GM21360 (cell line): Measurements from ENCODE around the gene TEAD1.

Source experiments
- ATAC-seq: cut with Tn5 transposase; IDR thresholded peaks from one replicate; pipeline ENCODE4 v1.9.1; 2021; ENCODE audit warnings: mild to moderate bottlenecking, moderate library complexity; ENCODE audit not compliant: unreplicated experiment

TEAD1 gene

DNA sequence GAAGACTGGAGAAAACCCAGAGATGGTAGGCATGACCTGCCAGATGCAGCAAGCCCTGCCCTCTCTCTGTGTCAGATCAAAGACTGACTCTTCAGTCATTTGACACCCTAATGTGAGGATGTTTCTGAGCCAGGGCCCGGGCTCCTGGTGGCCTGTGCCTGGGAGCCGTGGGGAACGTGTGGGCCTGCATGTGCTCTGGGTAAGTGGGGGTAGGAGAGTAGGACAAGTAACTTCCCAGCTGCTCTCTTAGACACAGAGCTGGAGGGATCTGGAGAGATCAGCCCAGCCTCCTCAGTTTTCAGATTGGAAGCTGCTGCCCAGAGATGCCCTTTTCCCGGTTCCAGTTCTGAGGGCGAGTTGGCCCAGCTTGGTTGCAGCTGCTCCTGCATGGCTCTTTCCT is 110.8 kb downstream of the TEAD1 start:
- no peak for ATAC-seq

DNA sequence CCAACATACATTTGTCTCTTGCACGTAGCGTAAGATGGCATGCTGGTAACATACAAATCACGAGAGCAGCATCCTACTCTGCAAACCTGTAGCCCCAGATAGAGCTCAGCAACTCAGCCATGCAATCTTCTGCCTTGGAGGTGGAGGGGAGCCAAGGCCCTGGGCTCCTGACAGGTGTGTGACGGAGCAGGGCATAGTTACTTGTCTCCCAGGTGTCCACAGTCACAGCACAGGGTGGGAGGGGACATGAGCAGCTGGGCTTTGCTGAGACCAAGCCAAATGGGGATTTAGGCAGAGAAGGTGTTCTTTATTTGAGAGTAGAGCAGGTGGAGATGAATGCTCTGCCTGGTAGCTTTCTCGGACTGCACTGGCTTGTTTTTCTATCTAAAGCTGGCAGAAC is 111.7 kb downstream of the TEAD1 start:
- no peak for ATAC-seq

DNA sequence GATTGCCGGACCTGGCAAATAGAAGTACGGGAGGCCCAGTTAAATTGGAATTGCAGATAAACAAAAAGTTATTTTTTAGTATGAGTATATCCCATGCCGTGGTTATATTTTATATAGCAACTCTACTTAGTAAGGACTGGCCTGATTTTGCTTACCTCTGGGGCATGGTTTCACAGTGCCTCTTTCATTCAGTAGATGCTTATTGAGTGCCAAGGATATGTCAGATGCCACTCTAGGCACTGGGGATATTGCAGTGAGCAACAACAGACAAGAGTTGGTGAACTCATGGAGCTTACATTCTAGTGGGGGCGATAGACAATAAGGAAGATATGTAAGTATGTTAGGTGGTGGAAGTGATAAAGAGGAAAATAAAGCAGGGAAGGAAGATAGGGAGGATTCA is 112.2 kb downstream of the TEAD1 start:
- ATAC-seq, result no peak

DNA sequence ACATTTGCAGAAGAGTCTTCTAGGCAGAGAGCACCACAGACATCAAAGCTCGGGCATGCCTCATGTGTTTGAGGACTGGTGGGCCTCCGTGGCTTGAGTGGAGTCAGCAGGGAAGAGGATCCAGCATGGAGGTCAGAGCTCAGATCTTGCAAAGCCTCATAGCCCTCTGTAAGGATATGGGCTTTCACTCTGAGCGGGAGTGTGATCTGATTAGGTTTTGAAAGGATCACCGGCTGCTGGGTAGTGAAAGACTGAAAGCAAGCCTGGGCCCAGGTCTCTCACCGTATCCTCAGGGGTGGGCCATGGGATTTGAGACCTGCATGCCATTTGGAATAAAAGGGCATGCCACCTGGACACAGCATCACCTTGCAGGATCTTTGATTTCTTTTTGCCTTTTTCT is 112.7 kb downstream of the TEAD1 start:
- ATAC-seq, result no peak

DNA sequence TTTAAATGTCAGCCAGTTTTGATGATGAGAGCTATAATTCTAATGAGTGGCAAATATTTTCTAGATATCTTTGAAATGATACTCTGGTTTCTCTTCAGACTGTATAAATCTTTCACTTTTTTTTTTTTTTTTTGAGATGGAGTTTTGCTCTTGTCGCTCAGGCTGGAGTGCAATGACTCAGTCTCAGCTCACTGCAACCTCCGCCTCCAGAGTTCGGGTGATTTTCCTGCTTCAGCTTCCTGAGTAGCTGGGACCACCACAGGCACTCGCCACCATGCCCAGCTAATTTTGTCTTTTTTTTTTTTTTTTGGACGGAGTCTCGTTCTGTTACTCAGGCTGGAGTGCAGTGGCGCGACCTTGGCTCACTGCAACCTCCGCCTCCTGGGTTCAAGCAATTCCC is 113.6 kb downstream of the TEAD1 start:
- no peak for ATAC-seq

DNA sequence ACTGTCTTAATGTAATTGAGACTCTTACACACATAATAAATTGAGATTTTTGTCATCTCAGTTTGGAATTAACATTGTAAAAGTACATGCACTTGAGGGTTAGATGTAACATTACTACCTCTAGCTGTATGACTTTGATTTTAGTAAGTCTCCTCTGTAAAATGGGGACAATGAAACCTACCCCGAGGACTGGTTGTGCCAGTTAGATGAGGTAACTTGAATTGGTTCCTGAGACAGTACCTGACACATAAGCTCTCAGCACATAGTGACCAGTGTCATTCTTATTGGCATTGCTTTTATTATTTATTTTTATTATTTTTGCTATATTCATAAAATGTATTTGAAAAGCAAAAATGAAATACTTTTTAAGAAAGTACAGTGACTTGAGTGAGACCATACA is 114.8 kb downstream of the TEAD1 start:
- no peak for ATAC-seq

DNA sequence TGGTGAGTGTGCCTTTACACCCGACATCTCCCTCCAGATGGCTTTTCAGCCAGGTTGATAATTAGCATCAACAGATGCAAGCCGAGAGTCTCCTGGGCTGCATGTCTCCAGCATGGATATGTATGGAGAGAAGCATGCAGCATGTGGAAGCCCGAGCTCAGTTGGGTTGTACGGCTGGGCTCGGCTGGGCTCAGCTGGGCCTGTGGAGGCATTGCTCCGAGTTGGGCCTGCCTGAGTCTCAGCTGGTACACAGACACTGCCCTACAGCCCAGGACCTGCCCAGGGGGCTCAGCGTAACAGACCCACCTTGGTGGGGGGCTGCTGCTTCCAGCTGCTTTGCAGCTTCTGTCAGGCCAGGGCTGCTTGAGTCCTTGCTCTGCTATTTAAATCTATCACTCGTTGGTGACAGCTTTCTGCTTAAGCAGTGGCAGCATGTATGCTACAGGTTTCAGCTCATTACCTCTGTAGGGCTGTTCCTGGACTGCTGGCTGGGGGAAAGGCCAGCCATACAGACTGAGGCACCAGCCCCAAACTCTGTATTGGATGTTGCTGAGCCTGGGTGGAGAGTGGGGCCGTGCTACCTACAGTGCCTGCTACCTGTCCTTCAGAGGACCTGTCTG is 115.5 kb downstream of the TEAD1 start:
- ATAC-seq, result no peak

DNA sequence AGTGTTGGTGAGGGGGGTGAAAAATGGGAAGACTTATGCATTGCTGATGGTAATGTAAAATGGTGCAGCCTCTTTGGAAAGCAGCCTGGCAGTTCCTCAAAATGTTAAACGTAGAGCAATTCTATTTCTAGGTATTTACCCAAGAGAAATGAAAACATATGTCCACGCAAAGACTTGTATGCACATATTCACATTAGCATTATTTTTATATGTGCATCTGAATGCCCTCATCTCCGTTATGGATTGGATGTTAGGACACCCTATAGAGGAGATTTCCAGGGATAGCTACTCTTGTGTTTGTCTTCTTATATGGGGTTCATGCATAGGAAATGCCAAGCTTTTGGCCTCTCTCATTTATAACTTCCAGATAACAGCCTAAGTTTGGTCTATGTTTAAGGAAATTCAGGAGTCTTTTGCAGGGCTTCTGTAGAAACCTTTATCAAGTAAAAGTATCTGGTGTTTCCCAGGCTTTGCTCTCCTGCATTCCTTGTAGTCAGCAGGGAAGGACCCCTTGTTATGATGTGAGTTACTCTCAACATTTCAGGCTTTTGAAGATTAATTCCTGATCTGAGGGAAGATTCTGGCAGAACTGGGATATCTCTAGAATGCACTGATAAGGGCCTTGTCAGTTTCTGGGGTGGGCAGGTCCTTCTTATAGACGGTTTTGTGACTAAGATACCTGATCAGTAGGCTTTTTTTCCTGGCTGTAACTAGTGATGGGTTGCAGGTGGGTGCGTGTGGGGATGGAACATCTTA is 116.8 kb downstream of the TEAD1 start:
- no peak for ATAC-seq

DNA sequence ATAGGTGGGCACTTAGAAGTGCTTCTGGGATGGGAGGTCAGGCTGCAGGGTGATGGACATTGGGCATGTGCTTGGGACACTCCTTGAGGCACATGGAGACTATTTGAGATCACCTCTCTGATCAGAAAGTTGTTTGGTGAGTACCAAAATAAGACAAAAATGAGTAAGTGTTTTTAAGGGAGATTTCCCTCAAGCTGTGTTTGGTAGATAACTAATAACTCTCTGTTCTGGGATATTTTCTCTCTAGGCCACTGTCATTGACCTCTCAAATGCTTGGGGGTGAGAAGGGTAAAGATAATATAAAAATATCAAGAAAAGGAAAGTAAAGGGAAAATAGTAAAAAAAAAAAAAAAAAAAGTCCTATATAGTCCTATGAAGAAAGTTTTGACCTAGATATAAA is 117.8 kb downstream of the TEAD1 start:
- ATAC-seq, result no peak

DNA sequence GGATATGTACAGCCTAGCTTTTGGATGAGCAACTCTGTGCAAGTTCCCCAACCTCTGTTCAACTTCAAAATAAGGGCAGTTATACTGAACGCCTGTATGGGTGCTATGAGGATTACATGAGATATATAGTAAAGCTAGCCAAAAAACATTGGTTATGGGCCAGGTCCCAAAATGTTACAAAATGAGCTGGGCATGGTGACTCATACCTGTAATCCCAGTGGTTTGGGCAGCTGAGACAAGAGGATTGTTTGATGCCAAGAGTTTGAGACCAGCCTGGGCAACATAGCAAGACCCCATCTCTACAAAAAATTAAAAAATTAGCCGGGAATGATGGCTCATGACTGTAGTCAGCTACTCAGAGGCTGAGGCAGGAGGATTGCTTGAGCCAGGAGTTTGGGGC is 118.4 kb downstream of the TEAD1 start:
- ATAC-seq, result no peak

DNA sequence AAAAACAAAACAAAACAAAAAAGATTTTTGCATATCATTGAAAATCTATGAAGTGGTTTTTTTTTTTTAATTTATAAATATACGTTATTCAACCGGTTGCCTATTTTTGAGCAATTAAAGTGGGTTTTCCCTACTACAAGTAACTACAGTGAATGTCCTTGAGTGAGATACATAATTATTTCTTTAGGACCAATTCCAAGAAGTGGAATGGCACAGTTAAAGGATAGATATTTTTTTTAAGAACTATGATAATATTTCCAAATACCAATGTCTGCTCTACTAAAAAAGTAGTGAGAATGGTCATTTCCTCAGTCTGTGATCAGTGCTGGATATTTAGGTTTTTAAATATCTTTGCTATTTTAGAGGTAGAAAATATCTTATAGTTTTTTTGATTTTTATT is 118.8 kb downstream of the TEAD1 start:
- ATAC-seq, result no peak

DNA sequence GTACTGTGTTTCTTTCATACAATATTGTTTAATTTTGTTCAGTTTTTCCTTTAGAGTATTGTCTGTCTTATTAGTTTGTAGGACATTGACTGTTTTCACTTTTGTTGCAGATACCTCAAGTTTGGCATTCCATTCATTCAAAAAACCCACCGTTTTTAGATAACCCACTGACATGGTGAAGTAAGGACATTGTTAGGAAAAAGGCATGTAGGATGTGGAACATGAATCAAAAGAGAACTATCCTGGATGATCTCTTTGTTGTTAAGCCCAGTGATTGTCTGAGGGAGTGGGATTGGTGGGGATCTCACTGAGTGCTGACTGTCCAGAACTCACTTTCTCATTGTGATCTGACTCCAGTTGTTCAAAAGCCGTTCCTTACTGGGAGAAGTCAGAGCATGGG is 119.3 kb downstream of the TEAD1 start:
- no peak for ATAC-seq

DNA sequence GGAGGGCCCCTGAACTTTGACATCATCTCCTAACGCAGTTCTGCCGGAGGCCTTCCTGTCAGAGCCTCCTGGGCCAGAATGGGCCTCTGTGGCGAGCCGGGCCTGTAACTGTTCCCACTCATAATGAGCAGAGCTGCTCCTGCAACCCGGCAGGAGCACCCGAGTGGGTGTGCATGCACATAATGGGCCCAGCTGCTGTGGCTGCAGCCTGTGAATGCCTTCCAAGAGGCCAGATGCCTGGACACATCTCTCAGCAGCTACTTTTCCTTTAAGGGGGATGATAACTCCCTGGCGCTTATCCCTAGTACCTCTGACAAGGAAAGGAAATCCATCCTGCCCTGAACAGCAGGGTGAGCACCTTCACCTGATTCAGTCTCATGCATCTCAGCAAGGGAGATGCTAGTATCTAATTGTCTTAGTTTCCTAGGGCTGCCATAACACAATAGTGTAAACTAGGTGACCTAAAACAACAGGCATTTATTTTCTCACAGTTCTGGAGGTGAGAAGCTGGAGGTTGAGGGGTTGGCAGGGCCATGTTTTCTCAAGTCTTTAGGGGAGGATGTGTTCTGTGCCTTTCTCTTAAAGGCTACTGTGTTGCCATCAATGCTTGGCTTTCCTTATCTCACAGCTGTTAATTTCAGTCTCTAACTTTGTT is 120.5 kb downstream of the TEAD1 start:
- ATAC-seq, result no peak

DNA sequence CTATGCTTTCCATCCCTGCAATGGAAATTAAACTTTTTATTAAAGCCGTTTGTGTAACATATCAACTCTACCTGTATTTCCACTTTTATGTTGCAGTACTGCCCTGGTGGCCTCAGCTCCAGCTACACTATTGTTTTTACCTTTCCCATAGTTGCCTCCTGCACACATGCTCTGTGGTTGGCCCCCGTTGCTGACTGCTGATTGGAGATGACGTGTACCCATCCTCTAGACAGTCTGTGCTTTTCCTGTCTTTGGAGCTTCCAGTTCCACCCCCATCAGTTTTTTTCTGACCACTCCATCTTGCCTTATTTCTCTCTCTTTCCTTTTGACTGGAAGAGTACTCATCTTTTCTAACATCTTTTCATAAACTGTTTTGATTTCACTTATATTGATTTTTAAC is 123.8 kb downstream of the TEAD1 start:
- ATAC-seq, result no peak

DNA sequence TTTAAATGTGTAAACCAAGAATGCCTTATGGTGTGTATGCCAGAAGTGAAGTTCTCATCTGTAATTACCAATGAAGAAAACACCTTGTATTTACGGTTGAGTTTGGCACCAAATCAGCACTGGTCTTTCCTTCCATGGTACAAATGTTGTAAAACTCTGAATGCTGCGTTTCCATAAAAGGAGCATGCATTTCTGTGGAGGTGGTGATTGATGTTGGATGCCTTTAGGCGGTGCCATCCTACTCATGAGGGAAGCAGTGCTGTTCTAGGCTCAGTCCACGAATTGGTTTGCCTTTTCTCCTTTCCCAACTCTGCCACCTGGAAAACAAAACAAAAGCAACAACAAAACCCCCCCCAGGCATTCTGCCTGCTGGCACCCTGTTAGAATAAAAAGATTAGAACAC is 124.4 kb downstream of the TEAD1 start:
- no peak for ATAC-seq

DNA sequence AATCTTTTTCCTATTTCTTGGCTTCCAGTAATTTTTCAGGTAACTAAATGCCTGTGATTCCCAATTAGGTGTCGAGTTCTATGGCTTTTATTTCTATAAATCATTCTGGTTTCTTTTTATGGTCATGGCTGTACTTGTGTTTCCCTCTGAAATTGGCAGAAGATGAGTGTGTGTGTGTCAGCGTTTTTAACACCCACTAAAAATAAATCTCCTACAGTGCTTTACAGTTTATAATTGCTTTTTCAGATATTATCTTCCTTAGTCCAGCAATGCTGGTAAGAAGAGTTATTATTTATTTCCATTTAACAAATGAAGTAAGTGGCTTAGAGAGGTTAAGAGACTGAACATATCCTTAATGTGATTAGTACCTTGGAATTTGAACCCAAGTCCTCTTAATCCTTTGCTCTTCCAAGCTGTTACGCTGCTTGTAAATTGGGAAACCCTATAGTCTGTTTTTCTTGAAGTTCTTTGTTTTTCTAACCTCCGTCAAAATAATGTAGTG is 125.2 kb downstream of the TEAD1 start:
- no peak for ATAC-seq

DNA sequence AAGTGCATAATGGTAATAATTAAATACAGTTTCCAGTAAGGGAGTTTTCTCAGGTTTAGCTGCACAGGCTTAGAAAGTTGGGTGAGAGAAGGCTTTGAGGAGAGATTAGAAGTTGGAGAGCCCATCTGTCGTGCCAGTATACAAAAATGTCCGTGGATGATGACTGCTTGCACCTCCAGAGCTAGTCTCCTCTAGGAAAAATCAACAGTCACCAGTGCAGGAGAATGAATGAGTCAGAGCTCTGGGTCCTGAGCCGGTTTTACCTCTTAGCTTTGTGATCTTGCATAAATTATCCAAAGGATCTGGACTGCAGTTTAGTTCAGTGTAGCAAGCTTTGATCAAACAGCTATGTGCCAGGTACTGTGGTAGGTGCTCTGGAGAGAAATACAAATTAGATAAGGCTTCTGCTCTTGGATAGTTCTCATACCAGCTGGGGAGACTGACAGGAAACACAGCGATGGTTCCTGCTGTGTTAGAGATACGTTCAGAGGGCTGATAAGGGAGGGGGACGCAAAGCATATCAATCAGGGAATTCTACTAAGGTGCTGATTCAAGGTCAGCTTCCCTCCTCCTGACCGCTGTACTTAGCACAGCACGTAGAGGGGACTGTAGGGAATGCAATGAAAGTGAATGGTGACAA is 125.9 kb downstream of the TEAD1 start:
- no peak for ATAC-seq

DNA sequence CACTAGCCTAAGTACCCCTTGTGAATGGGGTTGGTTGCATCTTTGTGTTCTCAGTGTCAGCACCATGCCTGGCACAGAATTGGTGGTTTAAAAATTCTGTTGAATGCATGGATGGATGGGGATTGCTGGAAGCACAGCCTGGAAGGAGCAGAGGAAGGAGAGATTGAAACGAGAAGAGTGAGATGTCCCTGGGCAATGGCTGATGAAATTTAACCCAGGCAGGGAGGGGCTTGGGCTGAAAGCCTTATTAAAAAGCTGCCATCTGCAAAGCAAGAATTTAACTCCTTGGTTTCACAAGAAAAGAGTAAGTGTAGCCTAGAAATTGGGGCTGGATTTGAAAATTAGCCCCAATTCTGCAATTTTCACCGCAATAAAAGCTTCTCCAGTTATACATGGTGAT is 126.7 kb downstream of the TEAD1 start:
- ATAC-seq, result no peak

DNA sequence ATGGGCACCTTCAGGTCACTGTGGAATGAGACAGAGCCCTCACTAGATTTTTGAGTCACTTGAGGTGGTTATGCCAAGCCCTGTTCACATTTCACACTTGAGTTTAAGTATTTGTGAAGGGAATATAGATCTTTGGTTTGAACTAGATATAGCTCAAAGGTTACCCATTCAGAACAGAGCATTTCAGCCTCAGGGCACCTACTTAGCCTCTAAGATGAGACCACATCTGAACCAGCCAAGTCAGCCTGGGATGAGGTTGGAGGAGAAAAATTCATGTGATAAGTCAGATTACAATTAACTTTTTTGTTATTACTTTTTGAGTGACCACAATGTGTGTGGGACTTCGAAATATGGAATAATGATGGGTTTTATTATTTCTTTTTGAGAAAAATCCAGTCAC is 127.8 kb downstream of the TEAD1 start:
- ATAC-seq, result no peak

DNA sequence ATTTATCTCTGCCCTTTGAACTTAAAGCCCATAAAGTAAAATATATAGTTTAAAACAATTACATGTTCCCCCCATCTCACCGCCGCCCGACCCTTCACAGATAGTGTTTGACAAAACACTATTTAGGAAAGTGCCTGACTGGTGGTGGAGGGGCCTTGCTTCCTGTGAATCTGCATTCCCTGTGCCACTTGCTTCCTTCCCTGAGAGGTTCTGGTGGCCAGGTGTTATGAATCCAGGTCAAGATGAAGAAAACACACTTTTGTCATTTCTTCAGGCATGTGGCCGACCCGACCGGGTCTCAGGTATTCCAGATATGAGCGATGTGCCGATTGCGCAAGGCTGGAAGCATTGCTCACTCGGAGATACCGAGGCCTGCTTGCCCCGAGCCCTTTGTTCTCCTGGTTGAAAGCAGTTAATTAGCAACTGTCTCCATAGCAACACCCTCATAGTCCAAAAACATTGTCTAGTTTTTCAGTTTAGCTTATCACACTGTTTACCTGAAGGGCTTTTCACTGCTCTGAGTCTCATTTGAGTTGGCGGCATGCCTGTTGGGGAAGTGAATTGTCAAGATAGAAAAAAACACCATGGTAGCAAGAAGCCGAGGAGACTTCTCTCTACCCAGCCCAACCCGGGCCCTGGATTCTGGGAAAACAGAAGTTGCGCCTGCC is 128.3 kb downstream of the TEAD1 start:
- ATAC-seq, result no peak
